Skeletal muscle cell (primary cell): ENCODE results near the gene KLF6.

Experiments used
- DNase-seq: peaks from one replicate; pipeline ENCODE4 v3.0.0-alpha.2; 2010; ENCODE audit warnings: low read depth
- H3K4me3 ChIP-seq: 2 replicates; pipeline ENCODE4 v1.5.1; 2011; ENCODE audit warnings: low read depth, mild to moderate bottlenecking, control low read depth, low read length, moderate library complexity

KLF6 gene

GRCh38 chr10:3778692-3779157, 6.3 kb downstream of the KLF6 start:
- H3K4me3 ChIP-seq: peak overlapping the region; percentile 24

GRCh38 chr10:3777981-3778691, 6.9 kb downstream of the KLF6 start:
- no peak overlapping the region for H3K4me3 ChIP-seq
- DNase-seq: no peak

More at GRCh38 chr10:3778692-3779157, 6.3 kb downstream of the KLF6 start:
- DNase-seq: no peak

DNA sequence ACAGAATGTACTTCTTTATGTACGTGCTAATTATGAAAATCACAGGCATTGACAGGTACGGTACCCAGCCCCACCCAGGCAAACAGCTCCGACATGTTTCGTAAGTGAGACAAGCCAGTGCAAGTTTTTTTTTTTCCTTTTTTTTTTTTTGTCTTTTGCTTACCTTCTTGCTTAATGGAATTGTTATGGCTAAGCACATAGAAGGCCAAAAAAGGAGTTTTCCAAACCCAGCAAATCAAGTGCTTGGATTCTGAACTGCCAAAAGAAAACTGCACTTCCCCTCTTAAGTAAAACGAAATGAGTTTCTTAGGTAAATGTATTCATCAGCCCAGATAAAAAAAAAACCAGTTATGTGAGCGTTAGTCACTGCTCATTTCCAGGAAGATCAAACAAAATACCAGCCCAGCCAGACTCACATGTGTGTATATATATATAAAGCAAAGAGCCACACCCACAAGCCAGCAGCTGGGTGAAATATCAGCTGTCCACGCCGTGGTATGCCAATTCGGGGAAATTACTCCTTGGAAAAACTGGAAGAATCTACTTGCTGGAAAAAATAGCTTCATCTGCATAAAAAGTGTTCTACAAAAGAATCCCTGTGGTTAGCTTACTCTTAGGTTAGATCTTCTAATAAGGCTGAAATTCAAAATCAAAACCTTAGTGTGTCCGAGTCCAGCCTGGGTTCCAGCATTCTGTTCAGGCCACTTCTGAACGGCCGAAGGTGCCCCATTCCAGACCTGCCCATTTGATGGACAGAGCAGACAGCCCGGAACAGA, 8.0 kb downstream of the KLF6 start:
- no peak overlapping the region for H3K4me3 ChIP-seq
- DNase-seq: peak; percentile 77

GRCh38 chr10:3775696-3776551, 9.1 kb downstream of the KLF6 start:
- H3K4me3 ChIP-seq: no peak overlapping the region
- DNase-seq: no peak

- no peak overlapping the region for H3K4me3 ChIP-seq
- peak; percentile 87 for DNase-seq
Measured at GRCh38 chr10:3774814-3775695, 10.0 kb downstream of the KLF6 start.

- H3K4me3 ChIP-seq: no peak overlapping the region
- DNase-seq: no peak
Measured at GRCh38 chr10:3774018-3774813, 10.8 kb downstream of the KLF6 start.

GRCh38 chr10:3773460-3774017, 11.5 kb downstream of the KLF6 start:
- DNase-seq: no peak
- H3K4me3 ChIP-seq: no peak overlapping the region

- DNase-seq: no peak
- H3K4me3 ChIP-seq: no peak overlapping the region
Measured at GRCh38 chr10:3772361-3773171, 12.4 kb downstream of the KLF6 start.

- no peak overlapping the region for H3K4me3 ChIP-seq
- no peak for DNase-seq
Measured at GRCh38 chr10:3770611-3771110, 14.3 kb downstream of the KLF6 start.

DNA sequence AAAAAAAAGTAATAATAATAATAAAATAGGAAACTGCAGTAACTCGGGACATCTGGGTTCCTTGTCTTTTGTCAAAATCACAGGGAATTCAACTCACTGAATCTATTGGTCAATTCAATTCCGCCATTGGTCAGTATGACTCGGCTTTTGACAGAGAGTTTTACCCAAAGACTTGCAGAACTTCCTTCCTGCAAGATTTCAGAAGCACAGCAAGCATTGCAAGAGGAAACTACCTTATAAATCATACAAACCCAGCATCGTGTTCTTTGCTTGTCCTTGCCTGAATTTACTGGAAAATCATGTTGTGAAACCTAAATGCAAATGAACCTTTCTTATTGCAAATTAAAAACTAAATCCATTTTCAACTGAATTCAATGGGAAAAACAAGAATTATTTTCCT, 15.5 kb downstream of the KLF6 start:
- no peak for DNase-seq
- no peak overlapping the region for H3K4me3 ChIP-seq

DNA sequence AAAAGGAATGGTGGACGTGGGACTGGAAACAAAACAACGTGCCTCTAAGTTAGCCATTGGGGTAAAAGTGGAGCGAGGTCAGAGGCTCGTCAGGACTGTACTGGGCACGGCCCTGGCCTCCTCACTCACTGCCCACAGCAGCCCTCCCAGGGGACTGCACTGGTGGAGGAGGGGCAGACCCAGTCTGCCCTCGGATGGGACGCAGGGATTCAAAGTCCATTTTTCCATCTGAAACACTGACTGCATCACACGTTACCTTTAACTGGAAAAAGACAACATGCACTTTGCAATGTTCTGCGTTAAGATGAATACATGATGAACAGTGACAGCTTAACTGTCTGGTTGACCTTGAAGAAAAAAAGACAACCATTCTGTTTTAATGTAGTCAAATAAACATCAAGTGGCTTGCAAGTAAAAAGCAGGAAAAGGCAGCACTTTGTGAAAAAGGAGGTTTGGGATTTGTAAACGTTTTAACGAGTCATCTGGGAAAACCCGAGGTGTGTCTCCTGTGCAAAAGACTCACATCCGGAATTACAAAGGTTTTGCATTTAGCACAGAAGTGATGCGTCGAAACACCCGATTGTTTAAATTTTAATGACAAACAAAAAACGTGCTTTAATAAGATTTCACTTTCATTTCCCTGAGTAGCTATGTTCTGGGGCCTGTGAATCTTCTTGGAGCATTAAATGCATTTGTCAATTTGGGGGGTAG, 18.8 kb downstream of the KLF6 start:
- no peak overlapping the region for H3K4me3 ChIP-seq
- DNase-seq: no peak

DNA sequence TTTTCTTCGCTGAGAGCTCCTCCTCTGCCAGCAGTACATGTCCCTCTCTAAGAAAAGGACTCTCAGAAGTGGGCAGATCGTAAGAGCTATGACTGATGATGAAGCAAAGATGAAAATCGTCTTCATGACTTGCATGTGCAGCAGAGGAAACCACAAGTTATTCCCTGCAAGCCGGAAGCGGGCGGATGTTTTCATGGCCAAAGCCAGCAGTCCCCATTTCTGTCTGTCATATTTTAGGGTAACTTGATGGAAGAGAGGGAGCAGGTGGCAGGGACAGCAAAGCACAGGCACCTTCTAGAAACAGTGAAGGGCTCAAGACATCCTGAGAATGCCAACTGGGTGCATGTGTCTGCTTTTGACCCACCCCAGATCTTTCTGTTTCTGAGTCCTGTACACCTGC, 19.9 kb downstream of the KLF6 start:
- H3K4me3 ChIP-seq: no peak overlapping the region

DNA sequence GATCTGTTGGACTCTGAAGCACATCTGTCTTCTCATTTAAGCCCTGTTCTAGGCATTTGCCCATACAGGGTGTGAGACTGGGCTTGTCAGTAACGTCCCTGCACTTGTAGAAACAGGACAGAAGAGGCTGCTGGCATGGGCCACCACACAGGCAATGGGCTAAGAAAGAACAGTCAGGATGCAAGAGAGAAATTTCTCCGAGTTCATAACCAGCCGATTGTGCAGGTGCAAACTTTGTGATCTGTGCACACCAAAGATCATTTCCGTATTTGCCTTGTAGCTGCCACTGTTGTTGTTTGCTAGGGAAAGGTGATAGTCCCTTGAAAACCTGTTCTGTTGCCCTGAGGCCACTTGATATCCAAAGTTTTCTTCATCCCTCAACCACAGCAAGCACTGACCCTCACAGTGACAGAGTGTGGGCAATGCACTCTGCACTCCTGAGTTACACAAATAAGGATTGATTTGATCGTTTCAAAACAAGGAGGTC, 20.3 kb downstream of the KLF6 start:
- H3K4me3 ChIP-seq: no peak overlapping the region
- DNase-seq: no peak

More for the DNA sequence above, 19.9 kb downstream of the KLF6 start:
- no peak for DNase-seq

DNA sequence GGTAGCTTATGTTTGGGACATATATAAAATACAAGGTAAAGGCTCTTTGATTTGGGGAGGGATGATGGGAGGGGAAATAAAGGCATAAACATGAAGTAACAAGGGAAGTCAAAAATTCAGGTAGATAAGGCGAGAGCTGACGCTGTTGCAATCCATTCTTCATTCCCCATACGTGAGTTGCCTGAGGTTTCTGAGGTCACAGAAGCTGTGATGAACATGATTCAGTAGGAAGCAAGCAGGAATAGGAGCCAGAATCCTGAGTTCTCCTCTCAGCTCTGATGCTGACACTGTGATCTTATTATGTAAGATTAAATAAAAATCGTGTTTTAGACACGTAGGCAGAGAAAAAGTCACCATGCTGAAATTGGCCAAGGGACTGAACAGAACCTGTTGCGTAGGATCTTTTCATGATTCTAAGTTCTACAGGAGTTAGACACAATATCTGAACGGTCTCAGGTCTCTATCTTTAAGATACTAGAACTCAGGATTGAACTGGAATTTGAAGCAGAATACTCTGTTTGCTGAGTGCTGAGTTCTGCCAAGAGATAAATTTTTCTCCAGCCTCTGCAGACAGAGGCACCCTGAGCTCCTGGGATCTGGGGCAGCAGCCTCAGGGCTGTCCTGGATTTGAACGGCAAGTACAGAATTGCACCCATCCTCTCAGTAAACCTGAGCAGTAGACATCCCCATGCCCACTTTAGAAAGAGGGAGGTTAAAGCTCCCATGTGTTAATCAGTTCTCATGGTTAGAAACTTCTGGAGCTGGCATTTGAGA, 21.0 kb downstream of the KLF6 start:
- no peak for DNase-seq
- H3K4me3 ChIP-seq: no peak overlapping the region

DNA sequence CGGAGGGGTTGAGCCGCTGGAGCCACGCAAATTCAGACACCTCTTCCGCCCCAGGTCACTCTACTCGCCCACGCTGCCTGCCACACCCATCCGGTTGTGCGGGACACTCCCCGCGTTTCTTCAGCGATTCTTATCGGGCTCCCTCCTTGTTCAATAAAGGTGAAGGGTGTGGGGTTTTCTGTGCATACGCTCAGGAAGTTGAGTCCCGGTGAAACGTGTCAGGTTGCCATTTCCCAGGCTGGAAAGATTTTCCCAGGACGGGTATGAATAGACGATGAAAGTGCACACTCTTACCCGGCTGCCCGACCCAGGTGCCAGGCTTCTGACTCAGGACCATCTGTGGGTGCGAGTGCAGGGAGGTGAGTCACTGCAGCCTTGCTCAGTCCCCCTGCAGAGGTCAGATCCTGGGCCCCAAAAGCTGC, 22.0 kb downstream of the KLF6 start:
- H3K4me3 ChIP-seq: no peak overlapping the region
- no peak for DNase-seq
